Neural crest cell (in vitro differentiated cells): ENCODE data around the gene CNTNAP2. TPM values are rescaled to one million over a fixed set of nuclear protein-coding genes. Genes with fewer than 3 reads are reported as not detected.

ENCODE experiments used
- DNase-seq: peaks from one replicate; pipeline ENCODE4 v3.0.0; 2021; ENCODE audit warnings: low read depth, mixed read lengths, low spot score
- H3K27ac Mint-ChIP-seq: one replicate; pipeline ENCODE4 v1.8.0; 2021; ENCODE audit warnings: mild to moderate bottlenecking, mixed read lengths; ENCODE audit not compliant: unreplicated experiment
- H3K27me3 Mint-ChIP-seq: 2 replicates; pipeline ENCODE4 v1.8.0; 2021; ENCODE audit warnings: low read depth, mild to moderate bottlenecking, mixed read lengths
- H3K36me3 Mint-ChIP-seq: 2 replicates; pipeline ENCODE4 v1.8.0; 2021; ENCODE audit warnings: low read depth, mild to moderate bottlenecking, mixed read lengths
- H3K4me1 Mint-ChIP-seq: 2 replicates; pipeline ENCODE4 v1.8.0; 2021; ENCODE audit warnings: mixed read lengths
- H3K4me3 Mint-ChIP-seq: one replicate; pipeline ENCODE4 v1.8.0; 2021; ENCODE audit warnings: mild to moderate bottlenecking, mixed read lengths
- H3K9me3 Mint-ChIP-seq: 2 replicates; pipeline ENCODE4 v1.8.0; 2021; ENCODE audit warnings: mixed read lengths
- CTCF ChIP-seq: fragments of 200-600 bp; sonication (generic); conservative IDR thresholded peaks from 2 replicates; pipeline ENCODE4 v1.5.0; 2021; ENCODE audit warnings: antibody characterized with exemption, mild to moderate bottlenecking
- long read RNA-seq: library from polyadenylated mRNA; unstranded; transcript quantifications from one replicate; pipeline ENCODE4 v2.0.0, GENCODE V29; 2020
- total RNA-seq: library from RNA; stranded (reverse); gene quantifications from 2 replicates; pipeline ENCODE4 v1.2.1, GENCODE V29; 2021

The CNTNAP2 gene
- total RNA-seq = 9.3 and 12.9 TPM in 2 replicates
- long read RNA-seq, full-length matches to known transcripts = 9 of 14 reads
- long read RNA-seq, partial matches to known transcripts = 1 of 14 reads
- long read RNA-seq, other reads (novel, unspliced or antisense) = 4 of 14 reads

DNA sequence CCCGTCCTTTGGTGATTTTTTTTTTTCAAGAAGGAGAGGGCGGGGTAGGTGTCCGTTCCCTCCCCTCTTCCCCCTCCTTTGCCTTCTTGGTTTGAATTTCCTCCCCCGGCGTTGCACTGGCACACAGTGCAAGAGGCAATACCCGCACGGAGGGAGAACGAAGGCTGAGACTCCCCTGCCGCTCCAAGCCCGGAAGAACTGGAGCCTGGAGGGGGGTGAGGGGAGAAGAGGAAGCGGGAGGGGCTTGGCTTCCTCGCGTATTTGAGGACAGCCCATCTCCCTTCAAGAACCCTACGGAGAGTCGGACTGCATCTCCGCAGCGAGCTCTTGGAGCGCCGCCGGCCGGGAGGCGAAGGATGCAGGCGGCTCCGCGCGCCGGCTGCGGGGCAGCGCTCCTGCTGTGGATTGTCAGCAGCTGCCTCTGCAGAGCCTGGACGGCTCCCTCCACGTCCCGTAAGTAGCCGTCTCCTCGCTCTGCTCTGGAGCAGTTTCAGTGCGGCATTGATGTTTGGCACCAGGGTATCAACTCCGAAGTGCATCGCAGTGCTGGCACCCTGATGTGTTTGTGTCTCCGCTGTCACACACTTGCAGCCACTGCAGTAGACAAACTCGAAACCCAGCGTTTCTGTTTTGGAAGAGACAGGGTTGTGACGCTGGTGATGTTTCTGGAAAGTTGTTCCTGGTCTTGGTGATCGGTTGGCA is at the start of gene CNTNAP2:
CNTNAP2 (plus strand) TSS at position 281 of the 702 bp plus-strand sequence; CDS start at position 357, 76 bp downstream.
- Mint-ChIP-seq H3K27me3 (peaks cover 77% of the 10 kb centered on the region), H3K36me3 (no peaks in the 10 kb centered on the region)
- TF ChIP-seq CTCF = no peak

GRCh38 chr7:146067880-146068279 is 48.7 kb upstream of the CNTNAP2 start:
- TF ChIP-seq CTCF = no peak
- Mint-ChIP-seq H3K36me3 (no peaks in the 10 kb centered on the region), H3K9me3 (peaks cover 3% of the 10 kb centered on the region), H3K4me3 (no peak overlapping the region), H3K27me3 (no peaks in the 10 kb centered on the region), H3K27ac (no peak overlapping the region), H3K4me1 (no peaks in the 10 kb centered on the region)
- no peak for DNase-seq

More for the DNA sequence above, at the start of gene CNTNAP2:
- H3K4me1 Mint-ChIP-seq = peaks cover 15% of the 10 kb centered on the region
- peak within 1 kb of the TSS; percentile 94 for H3K4me3 Mint-ChIP-seq
- no peaks in the 10 kb centered on the region for H3K9me3 Mint-ChIP-seq
- DNase-seq = peak; percentile 39
- no peak within 1 kb of the TSS for H3K27ac Mint-ChIP-seq

- TF ChIP-seq CTCF = no peak
- H3K4me3 Mint-ChIP-seq = no peak overlapping the region
- no peak overlapping the region for H3K27ac Mint-ChIP-seq
- H3K36me3 Mint-ChIP-seq = no peaks in the 10 kb centered on the region
- H3K27me3 Mint-ChIP-seq = no peaks in the 10 kb centered on the region
- peaks cover 10% of the 10 kb centered on the region for H3K4me1 Mint-ChIP-seq
- peak; percentile 3 for DNase-seq
- H3K9me3 Mint-ChIP-seq = peaks cover 3% of the 10 kb centered on the region
Measured at GRCh38 chr7:146074195-146074765, 42.3 kb upstream of the CNTNAP2 start.

GRCh38 chr7:146076344-146076743 is 40.3 kb upstream of the CNTNAP2 start:
- Mint-ChIP-seq H3K9me3 (peaks cover under 1% of the 10 kb centered on the region), H3K27ac (no peak overlapping the region), H3K36me3 (no peaks in the 10 kb centered on the region), H3K4me1 (peaks cover 10% of the 10 kb centered on the region), H3K27me3 (no peaks in the 10 kb centered on the region), H3K4me3 (no peak overlapping the region)
- no peak for DNase-seq
- TF ChIP-seq CTCF = no peak

DNA sequence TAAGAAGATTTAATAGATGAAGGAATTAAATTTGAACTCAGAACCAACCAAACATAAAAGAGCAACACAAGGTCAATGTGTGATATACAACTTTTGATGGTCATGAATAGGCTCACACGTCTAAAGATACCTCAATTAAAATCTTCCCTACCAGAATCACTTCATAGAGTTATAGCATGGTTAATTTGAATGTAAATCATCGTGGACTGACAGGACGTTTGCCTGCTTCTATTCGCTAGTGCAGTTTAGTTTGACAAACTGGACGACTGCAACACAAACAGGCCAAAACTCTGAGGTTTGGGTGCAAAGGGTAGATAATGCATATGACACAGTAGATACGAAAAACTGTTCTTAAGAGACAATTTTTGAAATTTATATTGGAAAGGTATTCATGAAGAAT is 32.5 kb upstream of the CNTNAP2 start:
- H3K36me3 Mint-ChIP-seq = no peaks in the 10 kb centered on the region
- no peak for TF ChIP-seq CTCF
- peaks cover 5% of the 10 kb centered on the region for H3K27me3 Mint-ChIP-seq
- no peak overlapping the region for H3K27ac Mint-ChIP-seq
- no peak overlapping the region for H3K4me3 Mint-ChIP-seq
- no peaks in the 10 kb centered on the region for H3K9me3 Mint-ChIP-seq
- no peaks in the 10 kb centered on the region for H3K4me1 Mint-ChIP-seq
- no peak for DNase-seq
